ENCODE results near the gene AMZ1.
"Not testable (repeated sequence)": the region's sequence is repeated elsewhere in the genome, so short reads cannot be mapped to it uniquely, and the experiment has no call there.

AMZ1 gene

GRCh38 chr7:2729893-2730716, 42.1 kb downstream of the AMZ1 start:
- no peak for DNase-seq

DNA sequence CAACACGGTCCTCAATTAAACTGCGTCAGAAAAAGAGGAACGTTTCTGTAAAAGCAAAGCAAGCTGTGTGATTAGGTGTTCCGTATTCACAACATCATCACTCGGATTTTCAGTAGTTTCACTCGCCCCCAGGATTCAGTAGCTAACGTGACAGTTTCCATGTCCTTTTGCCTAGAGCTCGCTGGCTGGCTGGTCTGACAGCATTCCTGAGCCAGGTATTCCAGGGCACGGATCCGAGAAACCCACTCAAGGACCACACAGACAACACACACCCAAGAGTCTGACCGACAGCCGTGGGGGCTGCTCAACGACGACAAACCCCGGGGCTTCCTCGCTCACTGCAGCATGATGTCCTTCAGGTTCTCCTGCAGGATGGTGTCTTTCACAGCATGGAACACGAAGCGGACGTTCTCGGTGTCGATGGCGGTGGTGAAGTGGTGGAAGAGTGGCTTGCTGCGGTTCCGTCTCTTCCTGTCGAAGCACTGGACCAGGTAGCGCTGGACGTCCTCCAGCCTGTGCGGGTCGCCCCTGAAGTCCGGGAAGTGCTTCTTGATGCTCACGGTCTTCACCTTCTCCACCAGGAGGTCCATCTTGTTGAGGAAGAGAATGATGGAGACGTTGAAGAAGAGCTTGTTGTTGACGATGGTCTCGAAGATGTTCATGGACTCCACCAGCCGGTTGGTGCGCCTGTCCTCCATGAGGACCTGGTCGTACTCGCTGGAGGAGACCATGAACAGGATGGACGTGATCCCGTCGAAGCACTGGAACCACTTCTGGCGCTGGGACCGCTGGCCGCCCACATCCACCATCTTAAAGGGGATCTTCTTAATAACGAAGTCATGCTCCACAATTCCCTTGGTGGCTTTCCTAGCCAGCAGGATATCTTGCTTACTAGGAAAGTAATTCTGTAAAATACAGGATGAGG, 43.1 kb downstream of the AMZ1 start:
- DNase-seq, result no peak

- DNase-seq, result no peak
These were observed 44.4 kb downstream of the AMZ1 start for GRCh38 chr7:2732388-2732787.

DNA sequence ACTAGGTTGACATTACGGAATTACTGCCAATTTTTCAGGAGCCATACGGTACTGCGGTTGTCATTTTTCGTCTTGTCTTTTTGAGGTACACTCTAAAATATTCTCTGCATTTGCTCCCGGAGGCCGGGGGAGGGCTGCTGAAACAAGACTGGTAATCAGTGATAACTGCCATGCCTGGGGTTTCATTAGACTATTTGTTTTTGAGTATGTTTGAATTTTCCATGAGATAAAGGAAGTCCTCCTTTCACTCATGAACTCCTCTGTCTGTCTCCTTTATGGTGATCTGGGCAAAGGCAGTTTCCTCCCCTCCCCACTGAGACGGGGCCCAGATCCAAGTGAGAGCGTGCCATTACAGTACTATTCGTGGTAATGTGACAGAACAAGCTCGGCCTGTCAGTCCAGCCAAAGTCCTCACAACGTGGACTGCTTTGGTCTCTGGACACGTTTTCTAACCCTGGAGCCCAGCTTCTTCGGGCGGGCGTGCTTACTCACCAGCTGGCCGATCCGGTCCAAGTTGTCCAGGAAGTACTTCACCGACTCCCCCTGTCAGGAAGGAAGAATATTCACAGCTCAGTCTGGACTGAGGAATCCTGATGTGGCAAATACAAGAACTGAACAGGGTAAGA, 45.1 kb downstream of the AMZ1 start:
- peak; percentile 17 for DNase-seq

- no peak for DNase-seq
These were observed 46.2 kb downstream of the AMZ1 start for GRCh38 chr7:2734084-2734686.

DNA sequence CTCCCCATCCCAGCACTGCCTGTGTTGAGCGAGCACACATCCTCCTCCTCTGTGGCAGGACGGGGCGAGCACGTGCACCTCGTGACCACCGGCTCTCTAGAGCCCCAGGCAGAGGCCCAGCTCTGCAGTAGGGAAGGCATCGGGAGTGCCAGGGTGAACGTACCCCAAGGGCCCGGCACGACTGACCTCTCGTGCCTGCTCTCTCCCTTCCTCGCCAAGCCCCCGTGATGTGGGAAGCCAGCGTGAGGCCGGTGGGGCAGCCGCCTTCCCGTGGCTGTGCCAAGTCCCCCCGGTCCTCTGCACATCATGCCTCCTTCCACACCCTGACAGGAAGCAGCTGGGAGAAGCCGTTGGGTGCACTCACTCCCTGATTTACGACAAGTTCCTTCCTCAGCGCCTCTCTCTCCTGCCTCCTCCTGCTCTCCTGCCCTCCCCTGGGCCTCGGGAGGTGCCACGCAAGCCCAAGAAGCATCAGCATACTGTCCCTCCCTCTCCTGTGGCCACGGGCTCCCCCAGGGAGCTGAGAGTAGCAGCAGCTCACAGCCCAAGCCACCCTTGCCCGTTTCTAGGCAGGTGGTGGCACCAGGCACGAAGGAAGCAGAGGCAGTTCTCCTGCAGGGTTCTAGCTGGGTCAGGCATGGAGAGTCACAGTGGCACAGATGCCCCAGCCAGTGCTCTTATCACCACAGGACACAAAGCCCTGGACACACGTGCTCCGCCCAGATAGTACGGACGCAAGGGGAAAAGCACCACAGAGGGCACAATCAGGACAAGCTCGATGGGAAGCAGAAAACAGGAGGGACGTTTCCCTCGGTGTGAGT, 47.0 kb downstream of the AMZ1 start:
- no peak for DNase-seq

DNA sequence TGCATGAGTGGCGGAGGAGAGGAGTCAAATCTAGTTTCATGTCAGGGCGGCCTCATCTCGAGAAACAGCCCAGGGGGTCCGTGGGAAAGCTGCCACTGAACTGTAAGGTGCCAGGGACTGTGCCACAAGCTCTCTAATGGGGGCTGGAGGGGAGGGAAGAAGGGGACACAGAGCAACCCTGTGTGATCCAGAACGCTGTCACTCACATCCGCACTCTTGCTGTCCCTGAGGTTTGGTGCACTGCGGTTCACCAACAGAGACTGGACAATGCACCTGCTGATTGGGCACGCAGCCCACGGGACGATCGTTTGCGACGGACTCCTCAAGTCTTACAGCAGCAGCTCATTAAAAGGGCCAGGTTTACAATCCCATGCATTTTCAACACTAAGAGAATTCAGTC, 47.7 kb downstream of the AMZ1 start:
- no peak for DNase-seq

DNA sequence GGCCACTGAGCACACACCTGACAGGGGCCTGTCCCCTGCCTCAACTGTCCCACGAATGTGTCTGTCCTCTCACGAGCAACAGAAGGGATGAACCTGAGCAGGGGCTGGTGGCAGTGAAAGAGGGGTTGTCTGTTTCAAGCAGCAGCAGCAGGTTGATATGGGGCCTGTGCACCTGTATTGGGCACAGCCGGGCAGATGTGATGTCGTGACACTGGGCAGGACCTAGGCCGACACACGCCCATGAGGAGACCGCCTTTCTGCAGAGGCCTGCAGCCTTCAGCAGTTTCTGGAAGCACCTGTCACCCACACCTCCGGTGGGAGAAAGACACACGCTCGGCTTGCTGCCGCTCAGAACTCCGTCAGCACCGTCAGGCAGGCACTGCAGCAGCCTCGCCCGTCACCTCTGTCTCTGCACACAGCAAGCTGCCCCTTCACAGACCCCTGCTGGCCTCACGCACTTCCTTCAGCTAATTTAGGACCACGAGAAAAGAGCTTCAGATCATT, 48.5 kb downstream of the AMZ1 start:
- DNase-seq, result no peak

DNA sequence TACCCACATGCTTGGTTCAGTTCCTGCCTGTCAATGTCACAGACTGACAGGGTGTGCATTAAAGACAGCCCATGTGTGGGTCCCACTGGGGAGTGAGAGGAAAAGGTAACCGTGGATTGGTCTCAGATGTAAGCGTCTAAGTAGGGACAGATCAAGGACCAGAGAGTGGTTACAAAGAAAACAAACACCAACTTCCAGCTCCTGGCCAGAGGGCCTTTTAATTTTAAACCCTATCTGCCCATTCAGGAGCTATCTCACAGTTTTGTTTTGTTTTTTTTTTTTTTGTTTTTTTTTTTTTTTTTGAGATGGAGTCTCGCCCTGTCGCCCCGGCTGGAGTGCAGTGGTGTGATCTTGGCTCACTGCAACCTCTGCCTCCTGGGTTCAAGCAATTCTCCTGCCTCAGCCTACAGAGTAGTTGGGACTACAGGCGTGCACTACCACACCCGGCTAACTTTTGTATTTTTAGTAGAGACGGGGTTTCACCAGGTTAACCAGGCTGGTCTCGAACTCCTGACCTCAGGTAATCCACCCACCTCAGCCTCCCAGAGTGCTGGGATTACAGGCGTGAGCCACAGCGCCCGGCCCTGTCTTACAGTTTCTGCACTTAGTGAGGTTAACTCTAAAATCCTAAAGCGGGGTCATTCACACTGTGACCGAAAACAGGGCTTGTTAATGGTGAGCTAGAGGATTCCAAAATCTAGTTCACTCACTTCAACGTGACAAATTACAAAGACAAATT, 49.2 kb downstream of the AMZ1 start:
- DNase-seq, result not testable (repeated sequence)

GRCh38 chr7:2737771-2738540, 50.0 kb downstream of the AMZ1 start:
- no peak for DNase-seq

GRCh38 chr7:2738766-2739549, 51.0 kb downstream of the AMZ1 start:
- DNase-seq, result no peak

- not testable (repeated sequence) for DNase-seq
These were observed 55.7 kb downstream of the AMZ1 start for GRCh38 chr7:2743523-2744185.

DNA sequence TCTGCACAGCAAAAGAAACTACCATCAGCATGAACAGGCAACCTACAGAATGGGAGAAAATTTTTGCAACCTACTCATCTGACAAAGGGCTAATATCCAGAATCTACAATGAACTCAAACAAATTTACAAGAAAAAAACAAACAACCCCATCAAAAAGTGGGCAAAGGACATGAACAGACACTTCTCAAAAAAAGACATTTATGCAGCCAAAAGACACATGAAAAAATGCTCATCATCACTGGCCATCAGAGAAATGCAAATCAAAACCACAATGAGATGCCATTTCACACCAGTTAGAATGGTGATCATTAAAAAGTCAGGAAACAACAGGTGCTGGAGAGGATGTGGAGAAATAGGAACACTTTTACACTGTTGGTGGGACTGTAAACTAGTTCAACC, 60.7 kb downstream of the AMZ1 start:
- not testable (repeated sequence) for DNase-seq

GRCh38 chr7:2750004-2750407, 62.0 kb downstream of the AMZ1 start:
- DNase-seq, result peak; percentile 37

DNA sequence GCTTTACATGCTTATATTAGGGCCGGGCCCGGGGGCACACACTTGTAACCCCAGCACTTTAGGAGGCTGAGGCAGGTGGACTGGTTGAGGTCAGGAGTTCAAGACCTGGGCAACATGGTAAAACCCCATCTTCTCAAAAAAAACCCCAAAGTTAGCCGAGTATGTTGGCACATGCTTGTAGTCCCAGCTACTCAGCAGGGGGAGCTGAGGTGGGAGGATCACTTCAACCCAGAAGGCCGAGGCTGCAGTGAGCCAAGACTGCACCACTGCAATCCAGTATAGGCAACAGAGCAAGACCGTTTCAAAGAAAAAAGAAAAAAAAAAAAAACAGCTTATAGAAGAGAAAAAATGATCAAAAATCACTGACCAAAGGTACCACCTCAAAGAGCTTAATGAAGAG, 63.1 kb downstream of the AMZ1 start:
- no peak for DNase-seq

DNA sequence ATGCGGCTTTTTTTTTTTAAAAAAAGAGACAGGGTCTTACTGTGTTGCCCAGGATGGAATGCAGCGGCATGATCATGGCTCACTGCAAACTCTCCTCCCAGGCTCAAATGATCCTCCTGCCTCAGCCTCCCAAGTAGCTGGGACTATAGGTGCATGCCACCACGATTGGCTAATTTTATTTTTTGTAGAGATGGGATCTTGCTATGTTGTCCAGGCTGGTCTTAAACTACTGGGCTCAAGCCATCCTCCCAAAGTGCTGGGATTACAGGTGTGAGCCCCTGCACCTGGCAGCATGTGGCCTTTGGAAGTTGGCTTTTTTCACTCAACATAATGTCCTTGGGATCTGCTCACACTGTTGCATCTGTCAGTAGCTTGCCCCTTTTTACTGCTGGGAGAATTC, 65.1 kb downstream of the AMZ1 start:
- DNase-seq, result no peak

DNA sequence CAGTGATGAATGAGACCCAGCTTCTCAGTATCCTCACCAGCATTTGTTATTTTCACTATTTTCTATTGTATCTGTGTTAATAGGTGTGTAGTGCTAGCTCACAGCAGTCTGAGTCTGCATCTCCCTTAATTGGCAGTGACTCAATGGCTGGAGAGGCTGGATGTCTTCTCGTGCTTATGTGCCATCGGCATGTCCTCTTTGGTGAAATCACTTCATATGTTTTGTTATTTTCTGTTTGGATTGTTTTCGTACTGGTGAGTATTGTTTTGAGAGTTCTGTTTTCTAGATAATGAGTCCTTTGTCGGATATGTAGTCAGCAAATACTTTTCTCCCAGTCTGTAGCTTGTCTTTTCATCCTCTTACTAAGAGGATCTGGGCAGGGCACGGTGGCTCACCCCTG, 66.1 kb downstream of the AMZ1 start:
- no peak for DNase-seq

DNA sequence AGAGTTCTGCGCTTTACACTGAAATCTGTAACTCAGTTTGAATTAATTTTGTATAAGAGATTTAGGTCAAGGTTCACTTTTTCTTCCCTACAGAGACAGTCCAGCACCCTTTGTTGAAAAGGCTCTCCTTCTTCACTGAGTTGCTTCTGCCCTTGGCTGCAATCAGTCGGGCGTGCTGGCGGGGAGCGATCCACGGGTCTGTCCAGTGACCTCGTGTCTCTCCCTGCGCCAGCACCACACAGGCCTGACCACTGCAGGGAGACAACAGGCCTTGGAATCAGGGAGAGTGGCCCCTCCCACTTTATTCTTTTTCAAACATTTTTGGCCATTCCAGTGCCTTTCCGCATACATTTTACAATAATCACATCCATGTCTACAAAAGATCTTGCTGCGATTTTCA, 66.9 kb downstream of the AMZ1 start:
- no peak for DNase-seq

DNA sequence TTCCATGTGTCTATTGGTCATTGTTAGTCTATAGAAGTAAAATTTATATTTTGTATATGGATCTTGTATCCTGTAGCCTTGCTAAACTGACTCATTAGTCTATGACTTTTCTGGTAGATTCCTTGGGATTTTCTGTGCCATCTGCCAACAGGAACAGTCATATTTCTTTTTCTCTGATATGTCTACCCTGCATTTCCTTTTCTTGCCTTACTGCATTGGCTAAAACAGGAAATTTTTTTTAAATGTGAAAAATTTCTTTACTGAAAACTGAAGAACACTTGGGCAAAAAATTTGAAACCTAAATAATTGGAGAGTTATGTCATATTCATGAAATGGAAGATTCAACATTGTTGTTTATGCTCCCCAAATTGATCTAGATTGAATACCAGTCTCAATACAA, 67.5 kb downstream of the AMZ1 start:
- no peak for DNase-seq

All from fibroblast of upper back skin (primary cell).